ENCODE measurements around the gene KRTAP10-8.
"Not testable (repeated sequence)": the region's sequence is repeated elsewhere in the genome, so short reads cannot be mapped to it uniquely, and the experiment has no call there.

The KRTAP10-8 gene

DNA sequence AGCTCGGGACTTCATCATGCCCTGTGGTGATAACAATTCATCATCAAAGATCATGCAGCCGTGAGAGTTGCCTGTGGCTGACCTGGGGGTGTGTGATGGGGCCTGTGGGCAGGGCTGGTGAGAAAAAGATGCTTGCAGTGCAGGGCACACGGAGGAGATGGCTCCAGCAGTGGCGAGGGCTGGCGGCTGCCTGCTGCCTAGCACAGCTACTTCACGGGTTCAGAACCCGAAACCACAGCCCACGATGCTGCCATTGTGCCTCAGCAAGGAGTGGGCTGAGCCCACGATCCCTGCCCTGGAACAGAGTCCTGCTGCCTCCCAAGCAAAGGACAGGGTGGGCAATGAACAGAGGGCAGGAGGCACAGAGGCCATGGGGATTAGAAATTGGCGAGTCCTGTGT is 14.4 kb downstream of the KRTAP10-8 start:
- TF ChIP-seq, protein P1, sequence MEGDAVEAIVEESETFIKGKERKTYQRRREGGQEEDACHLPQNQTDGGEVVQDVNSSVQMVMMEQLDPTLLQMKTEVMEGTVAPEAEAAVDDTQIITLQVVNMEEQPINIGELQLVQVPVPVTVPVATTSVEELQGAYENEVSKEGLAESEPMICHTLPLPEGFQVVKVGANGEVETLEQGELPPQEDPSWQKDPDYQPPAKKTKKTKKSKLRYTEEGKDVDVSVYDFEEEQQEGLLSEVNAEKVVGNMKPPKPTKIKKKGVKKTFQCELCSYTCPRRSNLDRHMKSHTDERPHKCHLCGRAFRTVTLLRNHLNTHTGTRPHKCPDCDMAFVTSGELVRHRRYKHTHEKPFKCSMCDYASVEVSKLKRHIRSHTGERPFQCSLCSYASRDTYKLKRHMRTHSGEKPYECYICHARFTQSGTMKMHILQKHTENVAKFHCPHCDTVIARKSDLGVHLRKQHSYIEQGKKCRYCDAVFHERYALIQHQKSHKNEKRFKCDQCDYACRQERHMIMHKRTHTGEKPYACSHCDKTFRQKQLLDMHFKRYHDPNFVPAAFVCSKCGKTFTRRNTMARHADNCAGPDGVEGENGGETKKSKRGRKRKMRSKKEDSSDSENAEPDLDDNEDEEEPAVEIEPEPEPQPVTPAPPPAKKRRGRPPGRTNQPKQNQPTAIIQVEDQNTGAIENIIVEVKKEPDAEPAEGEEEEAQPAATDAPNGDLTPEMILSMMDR (IDR thresholded peaks at IDR 0.05; ENCODE audit: low read length, missing control alignments) = no peak
- H3K4me3 ChIP-seq (replicated peaks; ENCODE audit: low read depth, low read length) = no peak overlapping the region
- no peak for DNase-seq (ENCODE audit: low read depth)

DNA sequence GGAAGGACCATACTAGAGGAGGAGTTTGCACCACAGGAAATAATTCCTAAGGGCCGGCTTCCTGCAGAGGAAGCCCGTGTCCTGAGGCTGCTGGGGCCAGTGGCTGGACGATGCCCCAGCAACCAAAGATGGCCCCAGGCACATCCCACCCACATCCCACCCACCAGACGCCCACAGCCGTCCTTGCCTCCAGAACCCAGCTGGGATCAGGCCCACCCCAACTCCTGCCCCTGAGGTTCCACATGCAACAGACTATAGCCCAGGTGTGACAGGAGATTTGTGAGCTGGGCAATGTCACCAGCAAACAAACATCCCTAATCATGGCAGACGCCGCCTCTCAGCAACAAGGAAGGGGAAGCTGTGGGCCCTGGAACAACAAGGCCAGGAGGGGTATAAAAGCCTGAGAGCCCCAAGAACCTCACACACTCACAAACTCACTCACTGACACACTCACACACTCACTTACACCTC is 14.8 kb downstream of the KRTAP10-8 start, which contains the start of gene KRTAP10-9:
TSS of gene KRTAP10-9 (plus strand) at position 421 of the 471 bp plus-strand sequence. CDS start 79 bp downstream, outside the sequence.
- no peak within 1 kb of the TSS for H3K4me3 ChIP-seq (replicated peaks; ENCODE audit: low read depth, low read length)
- DNase-seq (ENCODE audit: low read depth) = no peak
- TF ChIP-seq, protein P1 (IDR thresholded peaks at IDR 0.05; ENCODE audit: low read length, missing control alignments) = no peak

DNA sequence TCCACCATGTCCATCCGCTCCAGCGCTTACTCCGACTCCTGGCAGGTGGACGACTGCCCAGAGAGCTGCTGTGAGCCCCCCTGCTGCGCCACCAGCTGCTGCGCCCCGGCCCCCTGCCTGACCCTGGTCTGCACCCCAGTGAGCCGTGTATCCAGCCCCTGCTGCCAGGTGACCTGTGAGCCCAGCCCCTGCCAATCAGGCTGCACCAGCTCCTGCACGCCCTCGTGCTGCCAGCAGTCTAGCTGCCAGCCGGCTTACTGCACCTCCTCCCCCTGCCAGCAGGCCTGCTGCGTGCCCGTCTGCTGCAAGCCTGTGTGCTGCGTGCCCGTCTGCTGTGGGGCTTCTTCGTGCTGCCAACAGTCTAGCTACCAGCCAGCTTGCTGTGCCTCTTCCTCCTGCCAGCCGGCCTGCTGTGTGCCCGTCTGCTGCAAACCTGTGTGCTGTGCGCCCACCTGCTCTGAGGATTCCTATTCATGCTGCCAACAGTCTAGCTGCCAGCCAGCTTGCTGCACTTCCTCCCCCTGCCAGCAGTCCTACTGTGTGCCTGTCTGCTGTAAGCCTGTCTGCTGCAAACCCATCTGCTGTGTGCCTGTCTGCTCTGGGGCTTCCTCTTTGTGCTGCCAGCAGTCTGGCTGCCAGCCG is 15.4 kb downstream of the KRTAP10-8 start:
- not testable (repeated sequence) for DNase-seq (ENCODE audit: low read depth); H3K4me3 ChIP-seq (replicated peaks; ENCODE audit: low read depth, low read length)

DNA sequence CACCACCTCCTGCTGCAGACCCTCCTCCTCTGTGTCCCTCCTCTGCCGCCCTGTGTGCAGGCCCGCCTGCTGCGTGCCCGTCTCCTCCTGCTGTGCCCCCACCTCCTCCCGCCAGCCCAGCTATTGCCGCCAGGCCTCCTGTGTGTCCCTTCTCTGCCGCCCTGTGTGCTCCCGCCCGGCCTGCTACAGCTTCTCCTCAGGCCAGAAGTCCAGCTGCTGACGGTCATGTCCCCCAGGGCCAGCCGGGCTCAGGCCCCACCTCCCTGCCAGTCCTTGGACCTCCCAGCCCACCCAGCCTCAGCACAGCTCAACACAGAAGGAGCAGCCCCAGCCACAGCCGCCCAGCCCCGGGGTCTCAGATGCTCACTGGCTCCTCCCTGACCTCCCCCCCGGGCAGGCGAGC is 16.0 kb downstream of the KRTAP10-8 start:
- not testable (repeated sequence) for H3K4me3 ChIP-seq (replicated peaks; ENCODE audit: low read depth, low read length); DNase-seq (ENCODE audit: low read depth)

DNA sequence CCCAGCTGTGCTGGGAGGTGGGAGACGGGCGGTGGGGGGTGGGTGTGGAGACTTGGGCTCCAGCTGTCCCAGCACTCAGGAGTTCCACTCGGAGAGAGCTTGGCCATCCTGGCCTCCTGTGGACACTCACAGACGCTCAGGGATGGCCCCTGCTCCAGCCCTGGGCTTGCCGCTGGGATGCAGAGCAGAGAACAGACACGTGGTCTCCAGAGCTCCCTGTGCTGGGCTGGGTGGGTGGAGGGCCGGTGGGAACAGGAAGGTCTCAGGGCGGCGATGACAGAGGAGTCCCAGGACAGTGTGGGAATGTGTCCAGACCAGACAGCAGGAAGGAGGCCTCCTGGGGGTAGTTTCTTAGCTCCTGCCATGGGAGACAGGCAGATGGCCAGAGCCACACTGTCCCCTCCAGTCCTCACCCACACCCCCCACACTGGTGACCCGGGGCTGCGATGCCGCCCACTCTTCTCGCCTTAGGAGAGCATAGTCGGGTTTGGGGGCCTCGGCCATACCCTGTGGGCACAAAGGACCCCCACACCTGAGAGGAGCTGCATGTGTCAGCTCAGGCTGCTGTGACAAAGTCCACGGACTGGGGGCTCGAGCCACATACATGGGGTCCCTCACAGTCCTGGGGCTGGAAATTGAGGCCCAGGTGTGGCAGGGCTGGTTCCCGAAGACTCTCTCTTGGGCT is 17.0 kb downstream of the KRTAP10-8 start:
- no peak overlapping the region for H3K4me3 ChIP-seq (replicated peaks; ENCODE audit: low read depth, low read length)
- DNase-seq (ENCODE audit: low read depth) = no peak
- TF ChIP-seq, protein P1 (IDR thresholded peaks at IDR 0.05; ENCODE audit: low read length, missing control alignments) = no peak

DNA sequence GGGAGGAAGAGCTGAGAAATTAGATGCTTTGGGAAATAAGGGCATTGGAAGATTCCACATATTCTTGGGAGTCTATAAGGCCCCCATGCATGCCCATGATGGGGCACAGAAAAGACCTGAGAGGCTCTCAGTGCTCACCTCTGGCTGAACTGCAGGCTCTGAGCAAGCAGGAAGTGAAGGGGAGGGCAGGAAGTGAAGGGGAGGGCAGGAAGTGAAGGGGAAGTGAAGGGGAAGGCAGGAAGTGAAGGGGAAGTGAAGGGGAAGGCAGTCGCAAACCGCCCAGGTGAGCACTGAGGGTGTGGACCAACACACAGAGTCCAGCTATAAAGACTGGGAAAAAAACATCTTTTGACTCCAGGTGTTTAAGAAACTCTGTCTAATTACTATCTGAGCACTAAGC is 18.6 kb downstream of the KRTAP10-8 start:
- no peak overlapping the region for H3K4me3 ChIP-seq (replicated peaks; ENCODE audit: low read depth, low read length)
- TF ChIP-seq, protein P1 (IDR thresholded peaks at IDR 0.05; ENCODE audit: low read length, missing control alignments) = no peak
- DNase-seq (ENCODE audit: low read depth) = no peak

DNA sequence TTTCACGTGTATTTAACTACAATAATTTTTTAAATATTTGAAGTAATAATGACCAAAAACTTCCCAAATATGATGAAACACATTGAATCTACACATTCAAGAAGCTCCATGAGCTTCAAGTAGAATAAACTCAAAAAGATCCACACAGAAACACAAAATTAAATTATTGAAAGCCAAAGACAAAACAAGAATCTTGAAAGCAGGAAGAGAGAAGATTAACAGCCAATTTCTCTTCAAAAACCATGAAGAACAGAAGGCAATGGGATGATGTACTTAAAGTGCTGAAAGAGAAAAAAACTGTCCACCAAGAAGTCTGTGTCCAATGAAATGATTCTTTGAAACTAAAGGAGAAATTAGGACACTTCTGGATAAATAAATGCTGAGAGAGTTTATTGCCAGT is 20.2 kb downstream of the KRTAP10-8 start:
- TF ChIP-seq, protein P1 (IDR thresholded peaks at IDR 0.05; ENCODE audit: low read length, missing control alignments) = no peak
- no peak overlapping the region for H3K4me3 ChIP-seq (replicated peaks; ENCODE audit: low read depth, low read length)
- DNase-seq (ENCODE audit: low read depth) = no peak
